HG02588 (cell line): ENCODE measurements around the gene GAB1.

Source experiments
- ATAC-seq: cut with Tn5 transposase; IDR thresholded peaks from one replicate; pipeline ENCODE4 v1.9.1; 2021; ENCODE audit warnings: mild to moderate bottlenecking, moderate library complexity; ENCODE audit not compliant: unreplicated experiment

Gene GAB1

DNA sequence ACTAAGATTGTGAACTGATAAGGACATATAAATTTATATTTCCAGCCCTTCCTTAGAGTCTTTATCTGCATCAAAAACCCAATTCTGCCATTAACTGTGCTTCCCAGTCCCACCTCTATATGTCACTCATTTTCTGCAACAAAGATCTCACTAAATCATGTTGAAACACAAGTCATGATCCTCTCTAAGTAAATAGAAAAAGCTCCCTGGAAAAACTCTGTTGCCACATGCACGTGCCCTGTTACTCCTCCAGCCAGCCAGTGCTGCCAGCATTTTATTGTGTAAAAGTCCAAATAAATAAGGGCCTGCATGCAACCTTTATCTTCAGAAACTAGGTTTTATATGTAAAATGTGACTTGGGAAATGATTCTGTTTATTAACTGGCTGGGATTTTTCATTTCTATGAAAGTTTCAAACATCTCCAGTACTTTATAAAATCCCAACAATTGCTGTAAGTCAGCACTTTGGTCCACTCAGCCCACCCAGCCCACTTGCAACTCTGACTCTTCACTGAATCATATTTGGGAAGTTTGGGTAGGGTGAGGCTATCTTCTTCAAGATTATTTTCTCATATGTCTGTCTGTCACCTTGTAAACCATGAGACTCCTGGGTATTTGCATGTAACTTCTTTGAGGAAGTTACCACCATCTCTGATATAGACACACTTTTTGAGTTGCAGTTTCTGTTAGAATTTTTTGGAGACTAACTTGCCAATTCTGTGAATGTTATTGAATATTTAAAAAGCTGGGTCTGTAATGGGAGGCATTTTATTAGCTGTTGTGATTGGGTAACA, 136.9 kb downstream of the GAB1 start:
- peak; percentile 70 for ATAC-seq

DNA sequence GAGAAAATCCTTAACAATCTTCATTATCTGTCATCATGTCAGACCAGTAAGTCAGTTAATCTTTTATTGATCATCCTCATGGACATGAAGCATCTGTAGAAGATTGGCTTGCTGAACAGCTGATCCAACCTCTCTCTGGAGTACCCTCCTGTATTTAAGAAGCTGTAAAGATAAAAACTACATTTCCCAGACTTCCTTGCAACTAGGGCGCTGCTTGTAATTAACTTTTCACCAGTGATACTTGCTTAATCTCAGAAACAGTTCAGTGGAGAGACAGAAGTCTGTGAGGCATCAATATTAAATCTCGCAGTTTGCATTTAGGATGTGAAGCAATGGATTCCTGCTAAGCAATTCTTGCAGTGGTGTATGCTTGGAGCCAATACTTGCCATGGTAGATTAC, 140.8 kb downstream of the GAB1 start:
- no peak for ATAC-seq

DNA sequence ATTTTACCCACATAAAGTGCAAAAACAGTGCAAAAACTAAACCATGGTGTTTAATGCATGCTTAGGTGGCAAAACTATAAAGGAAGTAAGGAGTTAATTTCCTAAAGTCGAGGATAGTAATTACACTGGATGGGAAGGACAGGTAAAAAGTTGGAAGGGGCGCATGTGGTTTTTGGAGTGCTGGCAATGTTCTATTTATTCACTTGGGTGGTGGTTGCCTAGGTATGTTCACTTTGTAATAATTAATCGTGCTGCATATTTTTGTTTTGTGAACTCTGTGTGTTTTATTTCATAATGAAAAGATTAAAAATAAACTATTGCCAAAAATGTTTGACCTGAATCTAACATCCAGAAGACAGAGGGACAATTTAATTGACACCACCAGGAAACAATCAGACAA, 144.7 kb downstream of the GAB1 start:
- ATAC-seq, result no peak

DNA sequence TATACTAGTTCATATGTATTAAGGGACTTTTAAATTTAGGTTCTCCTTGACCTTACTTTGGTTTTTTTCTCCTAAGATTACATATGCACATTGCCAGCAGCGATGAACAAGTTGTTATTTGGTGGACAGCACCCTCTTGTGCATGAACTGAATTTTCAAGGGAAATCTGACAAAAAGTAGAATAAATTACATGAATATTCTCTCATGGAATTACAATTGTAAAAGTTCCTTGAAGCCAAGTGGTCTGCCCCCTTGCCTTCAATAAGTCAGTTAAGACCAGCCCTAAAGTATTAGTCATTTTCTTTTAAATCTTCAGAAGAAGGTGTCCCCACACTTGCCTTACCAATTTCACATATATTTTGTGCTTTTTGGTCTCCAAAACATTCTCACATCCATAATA, 146.2 kb downstream of the GAB1 start:
- no peak for ATAC-seq

DNA sequence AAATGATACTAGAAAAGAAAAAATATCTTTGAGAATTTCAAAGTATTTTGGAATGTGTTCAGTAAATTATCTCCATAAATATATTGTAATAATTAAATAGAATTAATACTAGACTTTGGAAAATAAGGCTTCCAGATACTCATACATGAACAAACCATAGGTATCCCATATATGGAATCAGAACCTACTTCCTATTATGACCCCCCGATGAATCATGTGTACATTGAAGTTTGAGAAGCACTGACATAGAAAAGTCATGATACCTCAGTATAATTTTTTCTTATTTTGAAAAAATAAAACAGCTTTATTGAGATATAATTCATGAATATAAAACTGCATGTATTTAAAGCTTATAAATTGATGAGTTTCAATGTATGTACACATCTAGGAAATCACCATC, 149.6 kb downstream of the GAB1 start:
- no peak for ATAC-seq

DNA sequence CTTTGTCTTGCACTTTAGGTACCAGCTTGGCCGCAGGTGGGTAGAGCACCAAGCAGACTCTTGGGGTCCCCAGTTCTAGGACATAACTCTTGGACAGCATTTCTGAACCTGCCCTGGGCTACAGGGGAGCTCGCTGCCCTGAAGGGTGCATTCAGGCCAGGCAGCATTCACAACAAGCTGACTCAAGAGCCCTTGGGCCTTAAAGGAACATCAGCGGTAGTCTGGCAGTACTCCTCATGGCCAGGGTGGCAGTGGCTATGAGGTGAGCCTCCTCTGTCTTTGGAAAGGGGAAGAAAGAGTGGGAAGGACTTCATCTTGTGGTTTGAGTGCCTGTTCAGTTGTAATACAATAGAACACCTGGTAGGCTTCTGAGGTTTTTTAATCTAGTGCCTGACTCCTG, 152.0 kb downstream of the GAB1 start:
- ATAC-seq, result no peak

DNA sequence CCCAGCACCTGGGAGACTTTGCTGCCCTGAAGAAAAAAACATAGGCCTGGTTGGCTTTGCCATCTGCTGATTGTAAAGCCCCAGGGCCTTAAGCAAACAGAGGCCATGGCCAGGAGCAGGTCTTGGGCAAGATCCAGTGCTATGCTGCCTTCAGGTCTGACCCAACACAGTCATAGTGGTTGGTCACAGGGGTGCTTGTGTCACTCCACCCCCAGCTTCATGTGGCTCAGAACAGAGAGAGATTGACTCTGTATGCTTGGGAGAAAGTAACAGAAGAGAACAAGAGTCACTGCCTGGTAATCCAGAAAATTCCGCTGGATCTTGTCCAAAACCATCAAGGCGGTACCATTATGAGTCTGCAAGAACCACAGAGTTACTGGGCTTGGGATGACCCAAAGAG, 152.4 kb downstream of the GAB1 start:
- no peak for ATAC-seq

DNA sequence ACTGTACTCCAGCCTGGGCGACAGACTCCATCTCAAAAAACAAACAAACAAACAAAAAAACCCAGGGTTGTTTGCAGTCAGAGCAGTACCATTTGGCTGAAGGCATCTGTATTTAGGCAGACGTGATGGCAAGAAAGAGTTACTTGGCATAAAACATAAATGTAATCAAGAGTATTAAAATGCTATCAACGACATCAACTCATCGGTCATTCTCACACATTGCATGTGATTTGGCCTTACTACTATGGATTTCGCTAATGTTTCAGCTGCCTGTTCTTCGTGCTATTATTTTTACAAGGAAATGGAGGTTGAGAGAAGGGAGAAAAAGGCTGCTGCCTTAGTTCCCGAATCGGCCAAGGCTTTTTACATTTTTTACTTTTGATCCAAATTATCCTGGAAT, 161.3 kb downstream of the GAB1 start:
- ATAC-seq, result no peak

DNA sequence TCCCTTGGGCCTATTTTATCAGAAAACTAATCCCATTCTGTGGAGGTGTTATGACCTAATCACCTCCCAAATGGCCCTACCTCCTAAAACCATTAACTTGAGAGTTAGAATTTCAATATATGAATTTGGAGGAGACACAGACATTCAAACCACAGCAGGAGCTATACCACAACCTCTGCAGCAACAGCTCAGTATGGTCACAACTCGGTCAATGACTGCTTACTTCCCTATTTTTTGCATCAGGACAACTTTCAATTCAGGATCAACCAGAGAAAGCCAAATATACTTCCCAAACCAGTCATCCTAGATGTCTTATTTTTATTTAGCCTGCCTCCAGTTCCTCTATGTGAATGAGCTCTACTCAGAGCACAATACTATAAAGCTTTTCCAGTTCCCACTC, 165.6 kb downstream of the GAB1 start:
- no peak for ATAC-seq

DNA sequence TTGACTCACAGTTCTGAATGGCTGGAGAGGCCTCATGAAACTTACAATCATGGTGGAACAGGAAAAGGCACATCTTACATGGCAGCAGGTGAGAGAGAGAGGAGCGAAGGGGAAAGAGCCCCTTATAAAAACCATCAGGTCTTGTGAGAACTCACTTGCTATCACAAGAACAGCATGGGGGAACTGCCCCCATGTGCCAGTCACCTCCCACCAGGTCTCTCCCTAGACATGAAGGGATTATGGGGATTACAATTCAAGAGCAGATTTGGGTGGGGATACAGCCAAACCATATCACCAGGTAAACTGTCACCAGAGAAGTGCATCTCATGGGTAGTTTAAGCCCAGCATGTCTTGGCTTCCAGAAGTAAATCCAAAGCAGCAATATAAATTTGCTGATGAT, 169.4 kb downstream of the GAB1 start:
- ATAC-seq, result no peak

DNA sequence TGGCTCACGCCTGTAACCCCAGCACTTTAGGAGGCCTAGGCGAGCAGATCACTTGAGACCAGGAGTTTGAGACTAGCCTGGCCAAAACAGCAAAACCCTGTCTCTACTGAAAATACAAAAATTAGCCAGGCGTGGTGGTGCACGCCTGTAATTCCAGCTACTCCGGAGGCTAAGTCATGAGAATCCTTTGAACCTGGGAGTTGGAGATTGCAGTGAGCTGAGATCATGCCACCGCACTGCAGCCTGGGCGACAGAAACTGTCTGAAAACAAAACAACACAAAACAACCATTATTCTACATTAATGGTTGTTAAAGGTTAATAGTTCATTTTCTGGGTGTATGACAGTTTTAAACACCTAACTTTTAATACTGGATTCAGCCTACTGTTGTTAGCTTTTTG, 175.2 kb downstream of the GAB1 start:
- no peak for ATAC-seq

DNA sequence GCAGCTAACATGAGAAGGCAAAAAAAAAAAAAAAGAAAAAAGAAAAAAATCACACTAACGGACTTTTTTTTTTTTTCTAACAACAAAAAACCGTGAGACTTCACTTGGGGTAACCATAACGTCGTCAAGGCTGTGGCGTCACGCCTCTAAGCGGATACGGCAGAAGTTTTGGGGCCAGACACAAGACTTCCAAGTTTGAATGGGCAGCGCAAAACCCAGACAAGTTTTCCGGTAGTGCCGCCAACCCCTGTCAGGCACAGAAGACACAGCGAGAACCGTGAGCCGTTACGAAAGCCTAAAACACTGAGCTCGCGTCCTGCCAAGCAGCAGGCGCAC, 176.3 kb downstream of the GAB1 start:
- peak; percentile 35 for ATAC-seq

DNA sequence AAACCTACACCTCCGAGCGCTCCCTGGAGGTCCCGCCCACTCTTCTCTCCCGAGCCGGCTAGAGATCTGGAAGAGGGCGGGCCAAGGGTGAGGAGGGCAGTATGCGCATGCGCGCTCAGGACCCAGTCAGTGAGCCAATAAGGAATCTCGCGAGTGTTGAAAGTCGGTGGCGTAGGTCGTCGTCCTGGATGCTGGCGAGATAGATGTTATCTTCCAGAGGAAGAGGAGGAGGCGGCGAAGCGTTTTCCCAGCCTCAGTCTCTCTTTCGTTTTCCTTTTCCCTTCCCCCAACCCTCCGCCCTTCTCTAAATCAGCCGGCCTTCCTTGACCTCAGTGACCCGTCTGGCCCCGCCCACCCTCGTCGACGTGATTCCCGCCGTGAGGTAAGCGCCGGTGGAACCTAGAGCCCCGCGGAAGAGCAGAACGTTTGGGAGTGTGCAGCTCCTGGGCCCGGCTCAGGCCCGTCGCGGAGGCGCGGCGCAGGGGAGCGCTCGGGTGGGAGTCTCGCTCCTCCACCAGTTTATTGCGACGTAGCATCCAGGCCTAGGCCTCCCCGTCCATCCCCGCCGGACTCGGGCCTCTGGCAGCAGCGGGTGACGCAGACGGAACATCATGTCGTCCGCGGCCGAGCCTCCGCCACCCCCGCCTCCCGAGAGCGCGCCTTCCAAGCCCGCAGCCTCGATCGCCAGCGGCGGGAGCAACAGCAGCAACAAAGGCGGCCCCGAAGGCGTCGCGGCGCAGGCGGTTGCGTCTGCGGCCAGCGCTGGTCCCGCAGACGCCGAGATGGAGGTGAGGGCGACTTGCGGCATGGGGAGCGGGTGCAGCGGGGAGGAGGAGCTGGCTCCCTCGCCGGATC, 176.9 kb downstream of the GAB1 start, which contains the start of gene SMARCA5:
Gene SMARCA5 (plus strand): TSS at position 389 of the 855 bp plus-strand sequence. CDS start 223 bp downstream, at position 612.
- peak; percentile 82 for ATAC-seq

DNA sequence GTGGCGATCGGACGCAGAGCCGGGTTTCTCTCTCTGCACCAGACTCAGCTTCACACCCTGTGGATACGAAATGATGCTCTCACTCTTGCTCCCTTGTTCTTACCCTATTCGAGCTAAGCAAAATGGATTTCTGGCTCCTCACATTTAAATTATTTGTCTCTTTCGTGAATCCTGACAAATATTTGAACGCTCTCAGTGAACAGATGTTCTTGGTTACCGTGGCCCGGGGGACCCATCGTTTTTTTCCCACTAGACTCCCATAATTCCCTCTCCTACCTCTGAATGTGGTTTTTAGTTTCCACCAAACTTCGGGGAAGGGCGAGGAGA, 177.5 kb downstream of the GAB1 start:
- no peak for ATAC-seq

DNA sequence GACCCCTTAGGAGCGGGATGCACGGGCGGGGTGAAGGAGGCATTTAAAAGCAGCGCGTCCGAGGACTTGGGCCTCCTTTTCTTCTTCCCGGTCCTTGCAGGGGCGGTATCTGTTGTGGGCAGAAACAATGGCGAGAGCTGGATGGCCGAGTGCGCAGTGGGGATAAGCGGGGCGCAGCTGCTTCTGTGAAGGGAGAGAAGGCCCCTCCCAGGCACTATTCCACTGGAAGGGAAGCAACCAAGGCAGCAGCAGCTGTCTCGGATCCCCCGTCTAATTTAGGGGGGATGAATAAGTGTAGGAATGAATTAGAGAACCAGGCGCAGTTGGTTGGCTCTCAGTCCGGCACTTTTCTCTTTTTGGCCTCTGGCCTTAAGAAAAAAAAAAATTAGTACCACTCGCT, 177.8 kb downstream of the GAB1 start:
- no peak for ATAC-seq

DNA sequence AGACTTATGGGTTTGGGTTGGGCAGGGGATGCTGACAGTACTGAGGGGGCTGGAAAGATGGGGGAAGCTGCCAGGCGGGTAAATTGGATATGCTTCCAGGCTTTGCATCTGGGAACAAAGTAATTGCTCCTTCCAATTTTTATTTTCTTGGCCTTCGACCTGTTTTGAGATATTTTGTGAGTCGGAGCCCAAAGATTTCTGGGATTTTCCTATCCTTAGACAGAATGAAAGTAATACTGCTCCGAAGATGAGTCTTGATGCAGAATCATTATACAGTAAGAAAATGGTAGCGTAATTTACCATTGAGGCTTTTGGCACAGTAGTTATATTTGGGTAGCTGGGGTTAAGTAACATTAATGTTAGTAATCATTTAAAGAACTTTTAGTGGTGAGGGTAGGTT, 178.2 kb downstream of the GAB1 start:
- ATAC-seq, result no peak

DNA sequence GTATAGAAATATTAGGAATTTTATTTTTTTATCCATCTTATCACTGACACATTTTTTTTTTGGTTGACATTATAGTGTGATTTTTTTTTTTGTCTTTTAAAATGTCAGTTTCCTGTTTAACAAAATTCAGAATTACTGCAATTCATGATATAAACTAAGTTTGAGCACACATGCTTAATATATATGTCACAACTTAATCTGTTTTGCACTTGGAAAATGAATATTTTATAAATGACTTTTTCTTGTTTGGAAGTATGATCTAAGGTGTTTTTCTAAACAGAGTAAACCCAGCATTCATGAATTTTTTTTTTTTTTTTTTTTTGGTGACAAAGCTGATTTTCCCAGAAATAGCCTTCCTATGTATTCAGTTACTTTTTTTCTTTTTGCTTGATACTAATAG, 179.2 kb downstream of the GAB1 start:
- ATAC-seq, result no peak

DNA sequence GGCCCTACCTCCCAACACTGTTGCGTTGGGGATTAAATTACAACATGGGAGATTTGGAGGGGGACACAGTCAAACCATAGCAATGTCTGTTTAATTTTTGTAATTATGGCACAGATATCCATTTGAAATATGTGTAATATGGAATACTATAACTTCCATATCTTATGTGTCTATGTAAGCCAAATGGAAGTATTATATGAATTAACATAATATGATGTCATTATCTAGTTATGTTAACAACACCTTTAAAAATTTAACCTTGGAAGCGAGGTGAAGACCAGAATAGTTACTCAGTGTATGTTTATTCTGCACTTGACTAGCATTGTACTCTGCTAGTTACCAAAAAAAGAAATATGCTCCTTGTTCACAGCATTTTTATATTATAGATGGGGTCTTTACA, 181.1 kb downstream of the GAB1 start:
- no peak for ATAC-seq
